Measurements from ENCODE around the gene PKIG. TPM values are rescaled to one million over a fixed set of nuclear protein-coding genes. Genes with fewer than 3 reads are reported as not detected.

PKIG gene
- total and polyA plus RNA-seq, 2 of the 8 experiments (the other 6 are each of a cell fraction or from before 2014, with no cell fraction given), result 26.7 to 34.3 TPM

DNA sequence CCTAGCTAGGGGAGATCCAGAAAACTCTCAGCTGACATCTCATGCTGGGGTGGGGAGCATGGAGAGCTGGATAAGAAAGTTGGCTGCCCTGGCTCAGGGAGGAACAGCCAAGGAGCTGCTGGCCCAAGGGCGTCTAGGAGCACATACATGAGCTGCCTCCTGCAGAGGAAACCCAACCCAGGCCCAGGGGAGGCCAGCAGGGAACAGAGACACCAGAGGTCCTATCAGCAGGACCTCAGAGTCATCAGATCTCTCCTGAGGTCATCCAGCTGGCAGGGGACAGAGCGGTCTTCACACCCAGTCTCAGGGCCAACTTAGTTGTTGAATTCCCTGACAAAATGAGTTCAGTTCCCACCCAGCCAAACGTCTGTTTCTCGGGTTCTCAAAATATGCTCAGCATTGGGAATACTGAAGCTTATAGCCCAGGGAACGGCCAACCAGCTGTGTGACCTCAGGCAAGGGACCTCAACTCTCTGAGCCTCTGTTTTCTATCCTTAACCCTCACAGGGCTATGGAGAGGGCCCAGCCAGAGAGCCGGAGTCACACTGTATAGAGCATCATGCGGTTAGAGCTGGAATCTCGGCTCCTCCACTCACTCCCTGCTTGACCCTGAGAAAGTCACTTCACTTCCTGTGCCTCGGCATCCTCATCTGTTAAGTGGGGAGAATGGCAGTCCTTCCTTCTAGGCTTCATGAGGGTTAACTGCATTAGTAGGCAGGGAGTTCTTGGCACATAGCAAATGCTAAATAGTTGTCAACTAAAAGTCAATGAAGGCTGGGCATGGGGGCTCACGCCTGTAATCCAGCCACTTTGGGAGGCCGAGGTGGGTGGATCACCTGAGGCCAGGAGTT lies 55.4 kb downstream of the PKIG start (continued):
- TF ChIP-seq ATF2 (IDR thresholded peaks at IDR 0.05; ENCODE audit: low read length), result no peak
